Body of pancreas (tissue), 4 donors: Measurements from ENCODE around the gene PCNA. TPM values are rescaled to one million over a fixed set of nuclear protein-coding genes. Genes with fewer than 3 reads are reported as not detected.

ENCODE experiments used
- ATAC-seq: fragments of 150-250 bp; one replicate; pipeline ENCODE4 v1.9.1; 2016
- DNase-seq, 4 donors: peaks; one replicate each; pipeline ENCODE4 v3.0.0-alpha.2; 2019
- H3K27ac ChIP-seq, 4 donors: fragments of 200-600 bp; sonication (generic); 1 replicate in 3 of 4; 2 replicates in 1 of 4; pipeline versions ENCODE4 v1.5.1 to v1.6.1; 2016 to 2019; ENCODE audit warnings: mild to moderate bottlenecking in 1 of 4, mixed read lengths in 1 of 4, moderate library complexity in 1 of 4
- H3K27me3 ChIP-seq, 2 donors: fragments of 200-600 bp; sonication (generic); one replicate each; pipeline ENCODE4 v1.6.0; 2016; ENCODE audit warnings: mild to moderate bottlenecking in 1 of 2
- H3K36me3 ChIP-seq, 2 donors: fragments of 200-600 bp; sonication (generic); replicated peaks in 1 of 2; 2 replicates each; pipeline ENCODE4 v1.5.1; 2016; ENCODE audit warnings: low read depth in 2 of 2; ENCODE audit not compliant: insufficient read depth in 1 of 2
- H3K4me1 ChIP-seq: fragments of 200-600 bp; sonication (generic); one replicate; pipeline ENCODE4 v1.6.0; 2016
- H3K4me3 ChIP-seq, 2 donors: fragments of 200-600 bp; sonication (generic); 1 replicate in 1 of 2; 2 replicates in 1 of 2; pipeline ENCODE4 v1.5.1; 2016 to 2019
- H3K9me3 ChIP-seq, 3 donors: fragments of 200-600 bp; sonication (generic); 1 replicate in 2 of 3; 2 replicates in 1 of 3; pipeline ENCODE4 v1.5.1; 2016
- POLR2A ChIP-seq, 3 donors: fragments of 450-650 bp; IDR thresholded peaks; one replicate each; pipeline ENCODE4 v1.6.1; 2016; ENCODE audit warnings: antibody characterized with exemption in 3 of 3, mild to moderate bottlenecking in 2 of 3
- WGBS, 2 donors: methylation state at CpG; one replicate each; pipeline ENCODE4 v1.1.5; 2017; 5-methylcytosine and 5-hydroxymethylcytosine counted together
- intact Hi-C: fragments of 100-400 bp; cut with DNase I; formaldehyde crosslinking; loops from one replicate; pipeline ENCODE4 v1.15.1; 2023
- total RNA-seq, 2 donors: library from RNA; depleted of rRNA; stranded (reverse); fragments of >200 nt; gene quantifications; one replicate each; pipeline ENCODE4 v1.1.0, GENCODE V29; 2016
- TF ChIP-seq, protein P1 (sequence below), 7 experiments: fragments of 450-650 bp in 4 of 7; fragments of 200-600 bp in 3 of 7; sonication (generic) in 3 of 7; IDR thresholded peaks; one replicate each; pipeline ENCODE4 v1.5.1; 2016 to 2019; ENCODE audit warnings: antibody characterized with exemption in 7 of 7

PCNA gene
- total RNA-seq, 2 donors from 2014 or later: 22.8 to 32.0 TPM

DNA sequence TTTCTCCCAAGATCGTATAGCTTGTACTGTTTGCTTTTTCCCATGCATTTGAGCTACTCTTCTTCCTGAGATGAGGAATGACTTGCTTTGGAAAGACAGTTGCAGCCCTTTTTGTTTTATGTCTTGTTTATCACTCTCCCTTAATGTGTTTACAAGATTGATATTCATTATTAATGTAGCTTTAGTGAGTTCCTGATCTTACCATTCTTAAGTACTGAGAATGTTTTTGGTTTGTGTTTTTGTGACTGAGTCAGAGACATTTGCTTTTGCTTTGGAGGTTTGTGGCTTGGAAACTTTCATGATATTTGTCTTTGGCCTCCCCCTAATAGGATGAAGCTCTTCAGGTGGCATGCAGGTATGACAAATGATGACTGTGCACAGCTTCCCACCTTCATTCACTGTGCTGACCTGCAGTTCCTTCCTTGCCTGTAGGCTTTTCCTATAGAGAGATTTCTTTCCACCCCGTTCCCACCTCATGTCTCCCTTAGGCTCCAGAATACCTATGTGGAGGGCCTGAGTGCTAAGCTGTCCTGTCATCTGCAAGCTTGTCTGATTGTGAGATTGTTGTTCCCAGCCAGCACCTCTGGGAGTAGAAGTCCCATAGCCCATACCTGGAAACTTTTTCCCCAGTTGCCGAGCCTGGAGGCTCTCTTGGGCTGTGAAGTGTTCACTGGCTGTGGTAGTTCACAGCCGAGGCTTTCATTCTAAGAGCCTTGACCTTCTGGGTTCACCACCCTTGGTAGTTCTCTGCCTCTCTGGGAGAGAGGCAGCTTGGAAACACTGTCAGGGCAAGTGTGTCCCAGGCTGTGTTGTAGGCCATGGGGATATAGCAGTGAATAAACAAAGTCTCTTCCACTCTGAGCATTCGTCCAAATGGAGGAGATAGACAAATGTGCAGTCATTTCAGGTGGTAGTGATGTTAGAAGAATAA is 34.1 kb upstream of the PCNA start:
- TF ChIP-seq, protein P1, sequence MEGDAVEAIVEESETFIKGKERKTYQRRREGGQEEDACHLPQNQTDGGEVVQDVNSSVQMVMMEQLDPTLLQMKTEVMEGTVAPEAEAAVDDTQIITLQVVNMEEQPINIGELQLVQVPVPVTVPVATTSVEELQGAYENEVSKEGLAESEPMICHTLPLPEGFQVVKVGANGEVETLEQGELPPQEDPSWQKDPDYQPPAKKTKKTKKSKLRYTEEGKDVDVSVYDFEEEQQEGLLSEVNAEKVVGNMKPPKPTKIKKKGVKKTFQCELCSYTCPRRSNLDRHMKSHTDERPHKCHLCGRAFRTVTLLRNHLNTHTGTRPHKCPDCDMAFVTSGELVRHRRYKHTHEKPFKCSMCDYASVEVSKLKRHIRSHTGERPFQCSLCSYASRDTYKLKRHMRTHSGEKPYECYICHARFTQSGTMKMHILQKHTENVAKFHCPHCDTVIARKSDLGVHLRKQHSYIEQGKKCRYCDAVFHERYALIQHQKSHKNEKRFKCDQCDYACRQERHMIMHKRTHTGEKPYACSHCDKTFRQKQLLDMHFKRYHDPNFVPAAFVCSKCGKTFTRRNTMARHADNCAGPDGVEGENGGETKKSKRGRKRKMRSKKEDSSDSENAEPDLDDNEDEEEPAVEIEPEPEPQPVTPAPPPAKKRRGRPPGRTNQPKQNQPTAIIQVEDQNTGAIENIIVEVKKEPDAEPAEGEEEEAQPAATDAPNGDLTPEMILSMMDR (IDR thresholded peaks at IDR 0.05): no peak
- TF ChIP-seq POLR2A (IDR thresholded peaks at IDR 0.05): no peak
- Histone ChIP-seq H3K27ac (no peak overlapping the region), H3K9me3 (no peaks in the 10 kb centered on the region), H3K27me3 (no peaks in the 10 kb centered on the region), H3K4me1 (no peaks in the 10 kb centered on the region), H3K4me3 (no peak overlapping the region), H3K36me3 (no peaks in the 10 kb centered on the region)
- 81 to 88% methylated on average over 5 of the region's 5 CpGs for WGBS, 2 donors
- intact Hi-C loops: no loop called here
- no peak for DNase-seq
- ATAC-seq: no peak

GRCh38 chr20:5153152-5153467 is 33.4 kb upstream of the PCNA start:
- Histone ChIP-seq H3K27ac (no peak overlapping the region), H3K4me1 (no peaks in the 10 kb centered on the region)
- 81 to 87% methylated on average over 3 of the region's 3 CpGs for WGBS, 2 donors

GRCh38 chr20:5150226-5151076 is 30.7 kb upstream of the PCNA start:
- intact Hi-C loops: no loop called here
- no peak for DNase-seq
- 75 to 81% methylated on average over 13 of the region's 13 CpGs for WGBS, 2 donors
- no peaks in the 10 kb centered on the region for H3K36me3 ChIP-seq
- no peak for TF ChIP-seq POLR2A (IDR thresholded peaks at IDR 0.05)
- TF ChIP-seq, protein P1 (IDR thresholded peaks at IDR 0.05): no peak
- no peak overlapping the region for H3K27ac ChIP-seq
- no peaks in the 10 kb centered on the region for H3K9me3 ChIP-seq
- H3K4me3 ChIP-seq: no peak overlapping the region
- H3K4me1 ChIP-seq: peaks cover 5% of the 10 kb centered on the region
- ATAC-seq: no peak
- no peaks in the 10 kb centered on the region for H3K27me3 ChIP-seq

More at GRCh38 chr20:5153152-5153467, 33.4 kb upstream of the PCNA start:
- TF ChIP-seq POLR2A (IDR thresholded peaks at IDR 0.05): no peak
- TF ChIP-seq, protein P1 (IDR thresholded peaks at IDR 0.05): no peak
- DNase-seq: no peak
- no peak for ATAC-seq
- intact Hi-C loops: no loop called here
- Histone ChIP-seq H3K9me3 (no peaks in the 10 kb centered on the region), H3K36me3 (no peaks in the 10 kb centered on the region), H3K4me3 (no peak overlapping the region), H3K27me3 (no peaks in the 10 kb centered on the region)

- intact Hi-C loops: no loop called here
- Histone ChIP-seq H3K36me3 (no peaks in the 10 kb centered on the region), H3K4me3 (no peak overlapping the region), H3K27ac (no peak overlapping the region), H3K9me3 (no peaks in the 10 kb centered on the region), H3K4me1 (peaks cover 7% of the 10 kb centered on the region), H3K27me3 (no peaks in the 10 kb centered on the region)
- DNase-seq (no peak), ATAC-seq (no peak)
- WGBS, 2 donors: 89% methylated on average over 3 of the region's 3 CpGs
- TF ChIP-seq, protein P1 (IDR thresholded peaks at IDR 0.05): no peak
- no peak for TF ChIP-seq POLR2A (IDR thresholded peaks at IDR 0.05)
Observed at GRCh38 chr20:5149892-5150225, 30.1 kb upstream of the PCNA start.
